Fibroblast of lung (primary cell): Measurements from ENCODE around the gene FUT4. TPM values are rescaled to one million over a fixed set of nuclear protein-coding genes. Genes with fewer than 3 reads are reported as not detected.

Experiments
- DNase-seq, 2 donors: peaks; one replicate each; pipeline versions ENCODE4 v3.0.0 to v3.0.0-alpha.2; 2010; ENCODE audit warnings: low read depth in 2 of 2
- H2AFZ ChIP-seq: 2 replicates; pipeline ENCODE4 v1.5.1; 2012; ENCODE audit warnings: low read length, control low read depth, inconsistent platforms
- H3K27ac ChIP-seq: 2 replicates; pipeline ENCODE4 v1.5.1; 2011; ENCODE audit warnings: low read length, control low read depth; ENCODE audit not compliant: insufficient read depth
- H3K27me3 ChIP-seq: 2 replicates; pipeline ENCODE4 v1.5.1; 2011; ENCODE audit warnings: mild to moderate bottlenecking, low read length; ENCODE audit not compliant: control insufficient read depth, insufficient read depth
- H3K36me3 ChIP-seq: 2 replicates; pipeline ENCODE4 v1.5.1; 2011; ENCODE audit warnings: low read length; ENCODE audit not compliant: control insufficient read depth, insufficient read depth
- H3K4me1 ChIP-seq: 2 replicates; pipeline ENCODE4 v1.5.1; 2011; ENCODE audit warnings: low read length; ENCODE audit not compliant: control insufficient read depth, insufficient read depth; ENCODE audit errors: extremely low read depth
- H3K4me2 ChIP-seq: 2 replicates; pipeline ENCODE4 v1.5.1; 2011; ENCODE audit warnings: low read length, control low read depth; ENCODE audit not compliant: insufficient read depth; ENCODE audit errors: extremely low read depth
- H3K4me3 ChIP-seq, 4 experiments: fragments of 200-600 bp in 1 of 4; sonication (generic) in 1 of 4; replicated peaks in 1 of 4; 2 replicates each; pipeline ENCODE4 v1.5.1; 2011 to 2016; ENCODE audit warnings: low read length in 4 of 4, low read depth in 3 of 4, mild to moderate bottlenecking in 3 of 4, control low read depth in 2 of 4, inconsistent platforms in 1 of 4, mixed read lengths in 1 of 4; ENCODE audit not compliant: insufficient read depth in 1 of 4; ENCODE audit errors: control extremely low read depth in 1 of 4
- H3K79me2 ChIP-seq: 2 replicates; pipeline ENCODE4 v1.5.1; 2012; ENCODE audit warnings: mild to moderate bottlenecking, low read length, inconsistent platforms; ENCODE audit not compliant: control insufficient read depth, insufficient read depth
- H3K9ac ChIP-seq: 2 replicates; pipeline ENCODE4 v1.5.1; 2011; ENCODE audit warnings: mild to moderate bottlenecking, low read length, control low read depth; ENCODE audit not compliant: insufficient read depth
- H3K9me3 ChIP-seq: 2 replicates; pipeline ENCODE4 v1.5.1; 2012; ENCODE audit warnings: low read depth, low read length; ENCODE audit not compliant: control insufficient read depth, insufficient read depth
- H4K20me1 ChIP-seq: 2 replicates; pipeline ENCODE4 v1.5.1; 2011; ENCODE audit warnings: low read length; ENCODE audit not compliant: control insufficient read depth, insufficient read depth; ENCODE audit errors: extremely low read depth
- EZH2 ChIP-seq: IDR thresholded peaks from 2 replicates; pipeline ENCODE4 v1.5.1; 2012; ENCODE audit warnings: low read length, control low read depth, mild to moderate bottlenecking; ENCODE audit errors: missing control alignments
- polyA plus RNA-seq, 2 donors: library from polyadenylated mRNA; depleted of rRNA in 1 of 2; stranded (reverse) in 1 of 2; unstranded in 1 of 2; fragments of >200 nt; gene quantifications; 2 replicates each; pipeline ENCODE4 v1.2.1, GENCODE V29; 2011 to 2012; ENCODE audit warnings: missing spikeins in 1 of 2
- total RNA-seq: library from RNA; depleted of rRNA; stranded (reverse); fragments of >200 nt; gene quantifications from 2 replicates; pipeline ENCODE4 v1.2.1, GENCODE V29; 2014
- TF ChIP-seq, protein P1 (sequence below), 2 donors: IDR thresholded peaks in 1 of 2; conservative IDR thresholded peaks in 1 of 2; 1 replicate in 1 of 2; 2 replicates in 1 of 2; pipeline ENCODE4 v1.5.1; 2011 to 2012; ENCODE audit warnings: low read length in 2 of 2, control low read depth in 1 of 2, inconsistent platforms in 1 of 2, low read depth in 1 of 2, mild to moderate bottlenecking in 1 of 2

Gene FUT4
- total and polyA plus RNA-seq, 2 donors (not counting 1 experiment from before 2014, with no cell fraction given), result 2.7 to 5.1 TPM

GRCh38 chr11:94586978-94587377, 43.3 kb downstream of the FUT4 start:
- DNase-seq, result no peak
- no peaks in the 10 kb centered on the region for H3K4me1 ChIP-seq
- no peaks in the 10 kb centered on the region for H4K20me1 ChIP-seq
- H3K9ac ChIP-seq, result no peak overlapping the region
- no peaks in the 10 kb centered on the region for H3K27me3 ChIP-seq
- no peaks in the 10 kb centered on the region for H3K79me2 ChIP-seq
- H3K4me3 ChIP-seq, result no peak overlapping the region
- no peak overlapping the region for H3K4me2 ChIP-seq
- H2AFZ ChIP-seq, result no peak overlapping the region
- H3K36me3 ChIP-seq, result no peaks in the 10 kb centered on the region
- no peak overlapping the region for H3K27ac ChIP-seq
- H3K9me3 ChIP-seq, result no peaks in the 10 kb centered on the region
- TF ChIP-seq EZH2, result no peak
- TF ChIP-seq, protein P1, sequence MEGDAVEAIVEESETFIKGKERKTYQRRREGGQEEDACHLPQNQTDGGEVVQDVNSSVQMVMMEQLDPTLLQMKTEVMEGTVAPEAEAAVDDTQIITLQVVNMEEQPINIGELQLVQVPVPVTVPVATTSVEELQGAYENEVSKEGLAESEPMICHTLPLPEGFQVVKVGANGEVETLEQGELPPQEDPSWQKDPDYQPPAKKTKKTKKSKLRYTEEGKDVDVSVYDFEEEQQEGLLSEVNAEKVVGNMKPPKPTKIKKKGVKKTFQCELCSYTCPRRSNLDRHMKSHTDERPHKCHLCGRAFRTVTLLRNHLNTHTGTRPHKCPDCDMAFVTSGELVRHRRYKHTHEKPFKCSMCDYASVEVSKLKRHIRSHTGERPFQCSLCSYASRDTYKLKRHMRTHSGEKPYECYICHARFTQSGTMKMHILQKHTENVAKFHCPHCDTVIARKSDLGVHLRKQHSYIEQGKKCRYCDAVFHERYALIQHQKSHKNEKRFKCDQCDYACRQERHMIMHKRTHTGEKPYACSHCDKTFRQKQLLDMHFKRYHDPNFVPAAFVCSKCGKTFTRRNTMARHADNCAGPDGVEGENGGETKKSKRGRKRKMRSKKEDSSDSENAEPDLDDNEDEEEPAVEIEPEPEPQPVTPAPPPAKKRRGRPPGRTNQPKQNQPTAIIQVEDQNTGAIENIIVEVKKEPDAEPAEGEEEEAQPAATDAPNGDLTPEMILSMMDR (conservative IDR thresholded peaks at IDR 0.05 in 1 of 2, IDR thresholded peaks at IDR 0.05 in 1 of 2; ENCODE audit: low read depth in 1 of 2, low read length in 2 of 2), result no peak

DNA sequence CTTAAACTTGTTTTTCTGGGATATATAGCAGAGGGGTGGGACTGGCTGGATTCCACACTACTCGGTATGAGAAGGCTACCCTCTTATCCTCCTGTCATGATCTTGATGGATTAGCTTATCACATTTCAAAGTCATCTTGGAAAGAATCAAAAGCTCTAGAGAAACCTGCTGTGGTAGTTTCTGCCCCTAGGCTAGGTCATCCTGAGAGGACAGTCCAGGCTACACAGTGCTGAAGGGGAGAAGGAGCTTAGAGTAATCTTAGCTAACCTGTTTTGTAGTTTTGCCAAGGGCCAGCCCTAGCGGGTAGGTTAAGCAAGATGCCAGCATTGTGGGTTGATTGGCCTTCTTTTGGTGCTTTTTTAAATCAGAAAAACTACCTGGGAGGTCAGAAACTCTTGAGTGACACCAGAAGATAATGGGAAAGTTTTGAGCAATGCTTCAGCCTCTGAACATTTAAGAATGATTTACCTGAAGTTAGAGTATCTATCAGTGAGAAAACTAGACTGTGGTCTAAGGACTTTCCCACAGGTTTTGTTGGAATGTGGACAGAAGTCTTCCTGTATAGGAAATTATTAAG, 44.7 kb downstream of the FUT4 start:
- H3K4me1 ChIP-seq, result no peaks in the 10 kb centered on the region
- no peaks in the 10 kb centered on the region for H3K36me3 ChIP-seq
- H3K9me3 ChIP-seq, result no peaks in the 10 kb centered on the region
- H2AFZ ChIP-seq, result no peak overlapping the region
- no peak overlapping the region for H3K4me2 ChIP-seq
- H3K4me3 ChIP-seq, result no peak overlapping the region
- no peaks in the 10 kb centered on the region for H3K79me2 ChIP-seq
- DNase-seq, result no peak
- H4K20me1 ChIP-seq, result no peaks in the 10 kb centered on the region
- TF ChIP-seq EZH2, result no peak
- TF ChIP-seq, protein P1 (conservative IDR thresholded peaks at IDR 0.05 in 1 of 2, IDR thresholded peaks at IDR 0.05 in 1 of 2; ENCODE audit: low read depth in 1 of 2, low read length in 2 of 2), result no peak
- H3K27ac ChIP-seq, result no peak overlapping the region
- H3K9ac ChIP-seq, result no peak overlapping the region
- no peaks in the 10 kb centered on the region for H3K27me3 ChIP-seq

DNA sequence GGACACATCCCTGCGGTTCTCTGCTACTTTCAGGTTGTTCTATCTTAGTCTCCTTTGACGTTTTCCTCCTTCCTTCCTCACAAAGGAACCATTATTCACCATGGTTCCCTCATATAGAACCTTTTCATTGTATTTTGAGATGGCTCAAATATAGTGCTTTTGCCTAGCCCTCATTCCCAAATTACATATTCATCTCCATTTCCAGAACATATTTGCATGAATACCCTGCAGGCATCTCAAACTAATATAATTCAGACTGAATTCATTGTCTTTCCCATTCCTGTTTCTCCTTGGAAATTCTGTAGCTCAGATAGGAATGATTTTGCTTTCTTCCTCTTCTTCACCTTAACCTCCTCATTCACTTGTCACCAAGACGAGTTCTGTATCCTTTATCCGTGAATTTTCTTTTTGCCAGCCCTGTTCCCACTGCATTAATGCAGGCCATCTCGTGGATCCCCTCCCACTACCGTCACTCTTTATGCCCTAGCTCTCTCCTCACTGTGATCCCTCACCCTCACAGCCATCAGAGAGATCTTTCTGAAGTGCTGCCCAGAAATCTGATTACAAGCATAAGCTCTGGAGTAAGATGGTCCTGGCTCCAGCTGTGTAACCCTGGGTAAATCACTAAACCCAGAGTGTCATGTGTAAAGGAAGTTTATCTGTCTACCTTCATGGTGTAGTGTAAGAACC, 46.8 kb downstream of the FUT4 start:
- Histone ChIP-seq H2AFZ (no peak overlapping the region), H3K4me3 (no peak overlapping the region), H3K27ac (no peak overlapping the region), H4K20me1 (no peaks in the 10 kb centered on the region), H3K4me2 (no peak overlapping the region), H3K27me3 (no peaks in the 10 kb centered on the region), H3K79me2 (no peaks in the 10 kb centered on the region), H3K9ac (no peak overlapping the region), H3K4me1 (no peaks in the 10 kb centered on the region), H3K36me3 (no peaks in the 10 kb centered on the region), H3K9me3 (no peaks in the 10 kb centered on the region)
- DNase-seq, result no peak
- no peak for TF ChIP-seq EZH2
- TF ChIP-seq, protein P1 (conservative IDR thresholded peaks at IDR 0.05 in 1 of 2, IDR thresholded peaks at IDR 0.05 in 1 of 2; ENCODE audit: low read depth in 1 of 2, low read length in 2 of 2), result no peak
